H9 (cell line): Measurements from ENCODE around the gene PLEKHG7. TPM values are rescaled to one million over a fixed set of nuclear protein-coding genes. Genes with fewer than 3 reads are reported as not detected.

Experiments used
- DNase-seq: peaks from one replicate; pipeline ENCODE4 v3.0.0-alpha.2; 2017
- H2AFZ ChIP-seq: one replicate; pipeline ENCODE4 v1.6.1; 2013; ENCODE audit warnings: mild to moderate bottlenecking, low read length, control low read depth, moderate library complexity
- H2AK5ac ChIP-seq: 2 replicates; pipeline ENCODE4 v1.6.1; 2013; ENCODE audit warnings: low read length, control low read depth, mixed read lengths; ENCODE audit not compliant: insufficient read length
- H2BK120ac ChIP-seq: one replicate; pipeline ENCODE4 v1.6.1; 2013; ENCODE audit warnings: low read depth, mild to moderate bottlenecking, low read length, control low read depth, inconsistent platforms; ENCODE audit not compliant: poor library complexity, severe bottlenecking
- H2BK12ac ChIP-seq: 2 replicates; pipeline ENCODE4 v1.6.1; 2013; ENCODE audit warnings: low read length, control low read depth, mixed read lengths, low read depth; ENCODE audit not compliant: insufficient read length
- H2BK15ac ChIP-seq: 2 replicates; pipeline ENCODE4 v1.6.1; 2013; ENCODE audit warnings: low read depth, low read length, control low read depth
- H2BK20ac ChIP-seq: one replicate; pipeline ENCODE4 v1.6.1; 2013; ENCODE audit warnings: low read depth, mild to moderate bottlenecking, low read length, control low read depth, inconsistent platforms; ENCODE audit not compliant: poor library complexity, severe bottlenecking
- H2BK5ac ChIP-seq: 2 replicates; pipeline ENCODE4 v1.6.1; 2013; ENCODE audit warnings: low read length, control low read depth, mixed read lengths; ENCODE audit not compliant: insufficient read length
- H3K14ac ChIP-seq: 2 replicates; pipeline ENCODE4 v1.6.1; 2013; ENCODE audit warnings: low read length, control low read depth; ENCODE audit not compliant: insufficient read depth
- H3K18ac ChIP-seq: 2 replicates; pipeline ENCODE4 v1.6.1; 2013; ENCODE audit warnings: low read depth, mild to moderate bottlenecking, mixed read lengths, low read length, control low read depth; ENCODE audit not compliant: insufficient read length
- H3K23ac ChIP-seq: 2 replicates; pipeline ENCODE4 v1.6.1; 2013; ENCODE audit warnings: low read length, control low read depth, mixed read lengths, low read depth; ENCODE audit not compliant: insufficient read length
- H3K23me2 ChIP-seq: 2 replicates; pipeline ENCODE4 v1.6.1; 2013; ENCODE audit warnings: low read depth, mild to moderate bottlenecking, mixed read lengths, low read length, control low read depth; ENCODE audit not compliant: insufficient read length, poor library complexity, severe bottlenecking
- H3K27ac ChIP-seq: 2 replicates; pipeline ENCODE4 v1.5.1; 2013; ENCODE audit warnings: low read length, control low read depth, mixed read lengths, low read depth; ENCODE audit not compliant: insufficient read length
- H3K27me3 ChIP-seq: 2 replicates; pipeline ENCODE4 v1.6.1; 2013; ENCODE audit warnings: low read length, control low read depth, inconsistent platforms; ENCODE audit not compliant: insufficient read depth
- H3K4ac ChIP-seq: 2 replicates; pipeline ENCODE4 v1.6.1; 2013; ENCODE audit warnings: low read depth, mild to moderate bottlenecking, control low read depth, inconsistent platforms, low read length, moderate library complexity
- H3K4me1 ChIP-seq: 2 replicates; pipeline ENCODE4 v1.6.1; 2013; ENCODE audit warnings: low read length, control low read depth, inconsistent platforms; ENCODE audit not compliant: insufficient read depth
- H3K4me2 ChIP-seq: 2 replicates; pipeline ENCODE4 v1.6.1; 2013; ENCODE audit warnings: low read length, control low read depth, mixed read lengths; ENCODE audit not compliant: insufficient read length, insufficient read depth
- H3K56ac ChIP-seq: 2 replicates; pipeline ENCODE4 v1.6.1; 2013; ENCODE audit warnings: low read depth, mild to moderate bottlenecking, mixed read lengths, low read length, control low read depth; ENCODE audit not compliant: insufficient read length
- H3K79me1 ChIP-seq: 2 replicates; pipeline ENCODE4 v1.6.1; 2013; ENCODE audit warnings: low read depth, mild to moderate bottlenecking, moderate library complexity, low read length, control low read depth, inconsistent platforms; ENCODE audit not compliant: insufficient read depth, poor library complexity, severe bottlenecking
- H3K79me2 ChIP-seq: 2 replicates; pipeline ENCODE4 v1.6.1; 2013; ENCODE audit warnings: low read length, control low read depth, inconsistent platforms; ENCODE audit not compliant: insufficient read depth
- H3K9ac ChIP-seq: 2 replicates; pipeline ENCODE4 v1.6.1; 2013; ENCODE audit warnings: low read length, control low read depth, mixed read lengths; ENCODE audit not compliant: insufficient read length; ENCODE audit errors: extremely low read depth
- H3K9me3 ChIP-seq: one replicate; pipeline ENCODE4 v1.6.1; 2013; ENCODE audit warnings: low read depth, low read length, inconsistent platforms; ENCODE audit not compliant: control insufficient read depth
- H3T11ph ChIP-seq: one replicate; pipeline ENCODE4 v1.6.1; 2013; ENCODE audit warnings: mild to moderate bottlenecking, low read length, control low read depth, inconsistent platforms
- H4K20me1 ChIP-seq: one replicate; pipeline ENCODE4 v1.6.1; 2013; ENCODE audit not compliant: control insufficient read depth, insufficient read length, insufficient read depth
- H4K5ac ChIP-seq: 2 replicates; pipeline ENCODE4 v1.6.1; 2013; ENCODE audit warnings: low read depth, mild to moderate bottlenecking, mixed read lengths, low read length, control low read depth; ENCODE audit not compliant: insufficient read length
- H4K8ac ChIP-seq: replicated peaks from 2 replicates; pipeline ENCODE4 v1.6.1; 2013; ENCODE audit warnings: low read length, control low read depth, mixed read lengths, low read depth; ENCODE audit not compliant: insufficient read length
- H4K91ac ChIP-seq: 2 replicates; pipeline ENCODE4 v1.6.1; 2013; ENCODE audit warnings: low read depth, mild to moderate bottlenecking, moderate library complexity, mixed read lengths, low read length, control low read depth; ENCODE audit not compliant: insufficient read length
- H3K27ac Mint-ChIP-seq, 3 experiments: 2 replicates in 2 of 3; 3 replicates in 1 of 3; pipeline ENCODE4 v1.8.0; 2020 to 2021; ENCODE audit warnings: mixed read lengths in 3 of 3, mild to moderate bottlenecking in 1 of 3, moderate library complexity in 1 of 3
- H3K27me3 Mint-ChIP-seq: 2 replicates; pipeline ENCODE4 v1.8.0; 2021; ENCODE audit warnings: low read depth, mild to moderate bottlenecking, moderate library complexity, mixed read lengths
- H3K36me3 Mint-ChIP-seq, 3 experiments: 2 replicates in 2 of 3; 3 replicates in 1 of 3; pipeline ENCODE4 v1.8.0; 2020 to 2021; ENCODE audit warnings: low read depth in 3 of 3, mixed read lengths in 3 of 3; ENCODE audit not compliant: insufficient read depth in 1 of 3
- H3K4me1 Mint-ChIP-seq, 2 experiments: 2 replicates each; pipeline ENCODE4 v1.8.0; 2020; ENCODE audit warnings: mixed read lengths in 2 of 2
- H3K4me3 Mint-ChIP-seq, 2 experiments: 2 replicates in 1 of 2; 3 replicates in 1 of 2; pipeline ENCODE4 v1.8.0; 2020 to 2021; ENCODE audit warnings: mild to moderate bottlenecking in 2 of 2, mixed read lengths in 2 of 2, moderate library complexity in 1 of 2
- H3K9me3 Mint-ChIP-seq, 2 experiments: 2 replicates in 1 of 2; 3 replicates in 1 of 2; pipeline ENCODE4 v1.8.0; 2020; ENCODE audit warnings: mild to moderate bottlenecking in 2 of 2, mixed read lengths in 2 of 2, moderate library complexity in 1 of 2
- WGBS: extraction: QIAGEN DNeasy Blood & Tissue Kit; methylation state at CpG from one replicate; pipeline ENCODE4 v1.1.7; 2013; ENCODE audit warnings: missing lambda C conversion rate, low lambda C conversion rate, mixed read lengths; ENCODE audit not compliant: insufficient read length; ENCODE audit errors: extremely low coverage; 5-methylcytosine and 5-hydroxymethylcytosine counted together
- total RNA-seq: library from RNA; stranded (reverse); gene quantifications from 2 replicates; pipeline ENCODE4 v1.2.1, GENCODE V29; 2021
- TF ChIP-seq, protein P1 (sequence below): fragments of 200-600 bp; sonication (generic); conservative IDR thresholded peaks from 3 replicates; pipeline ENCODE4 v1.8.0; 2021; ENCODE audit warnings: antibody characterized with exemption, mild to moderate bottlenecking

The PLEKHG7 gene
- total RNA-seq, 1 experiment from 2014 or later: not detected

DNA sequence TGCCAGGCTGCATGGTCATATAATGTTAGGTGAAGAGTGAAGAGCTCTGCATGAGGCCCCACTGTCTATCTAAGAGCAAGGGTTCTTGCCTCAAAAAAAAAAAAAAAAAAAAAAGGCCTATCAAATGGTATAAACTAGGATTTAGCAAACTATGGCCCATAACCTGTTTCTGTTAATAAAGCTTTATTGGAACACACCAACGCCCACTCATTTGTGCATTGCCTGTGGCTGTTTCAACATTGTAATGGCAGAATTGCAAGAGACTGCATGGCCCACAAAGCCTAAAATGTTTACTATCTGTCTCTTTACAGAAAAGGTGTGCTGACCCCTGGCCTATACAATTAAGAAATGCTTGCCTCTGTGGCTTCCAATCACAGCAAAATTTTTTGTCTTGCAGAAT, 12.8 kb downstream of the PLEKHG7 start:
- H3K27ac ChIP-seq: no peak overlapping the region
- no peak overlapping the region for H3K9ac ChIP-seq
- H2BK12ac ChIP-seq: no peak overlapping the region
- no peak overlapping the region for H3K4me2 ChIP-seq
- no CpG with 5 or more reads among the region's 1 CpG for WGBS
- H3K9me3 ChIP-seq: no peaks in the 10 kb centered on the region
- H4K91ac ChIP-seq: no peak overlapping the region
- H3K23ac ChIP-seq: no peak overlapping the region
- H4K5ac ChIP-seq: no peak overlapping the region
- H4K8ac ChIP-seq: no peak overlapping the region
- no peak overlapping the region for H2AFZ ChIP-seq
- H3K4ac ChIP-seq: no peak overlapping the region
- Mint-ChIP-seq H3K4me1 (peaks cover 12% of the 10 kb centered on the region in 2 experiments), H3K27ac (no peak overlapping the region), H3K27me3 (no peaks in the 10 kb centered on the region; the same call in 1 of the 2 replicates), H3K36me3 (peaks cover 0 to 9% (median 0%) of the 10 kb centered on the region in 3 experiments; a peak in 3 of 7 replicates), H3K4me3 (no peak overlapping the region), H3K9me3 (peaks cover 5 to 6% of the 10 kb centered on the region in 2 experiments; a peak in 3 of 5 replicates)
- TF ChIP-seq, protein P1, sequence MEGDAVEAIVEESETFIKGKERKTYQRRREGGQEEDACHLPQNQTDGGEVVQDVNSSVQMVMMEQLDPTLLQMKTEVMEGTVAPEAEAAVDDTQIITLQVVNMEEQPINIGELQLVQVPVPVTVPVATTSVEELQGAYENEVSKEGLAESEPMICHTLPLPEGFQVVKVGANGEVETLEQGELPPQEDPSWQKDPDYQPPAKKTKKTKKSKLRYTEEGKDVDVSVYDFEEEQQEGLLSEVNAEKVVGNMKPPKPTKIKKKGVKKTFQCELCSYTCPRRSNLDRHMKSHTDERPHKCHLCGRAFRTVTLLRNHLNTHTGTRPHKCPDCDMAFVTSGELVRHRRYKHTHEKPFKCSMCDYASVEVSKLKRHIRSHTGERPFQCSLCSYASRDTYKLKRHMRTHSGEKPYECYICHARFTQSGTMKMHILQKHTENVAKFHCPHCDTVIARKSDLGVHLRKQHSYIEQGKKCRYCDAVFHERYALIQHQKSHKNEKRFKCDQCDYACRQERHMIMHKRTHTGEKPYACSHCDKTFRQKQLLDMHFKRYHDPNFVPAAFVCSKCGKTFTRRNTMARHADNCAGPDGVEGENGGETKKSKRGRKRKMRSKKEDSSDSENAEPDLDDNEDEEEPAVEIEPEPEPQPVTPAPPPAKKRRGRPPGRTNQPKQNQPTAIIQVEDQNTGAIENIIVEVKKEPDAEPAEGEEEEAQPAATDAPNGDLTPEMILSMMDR: no peak
- no peak overlapping the region for H3K14ac ChIP-seq
- H3K23me2 ChIP-seq: no peaks in the 10 kb centered on the region
- no peak for DNase-seq
- H4K20me1 ChIP-seq: no peaks in the 10 kb centered on the region
- no peaks in the 10 kb centered on the region for H3K79me2 ChIP-seq
- H2BK120ac ChIP-seq: no peak overlapping the region
- H3K4me1 ChIP-seq: no peaks in the 10 kb centered on the region
- H3K56ac ChIP-seq: no peak overlapping the region
- H2AK5ac ChIP-seq: no peak overlapping the region
- no peak overlapping the region for H2BK5ac ChIP-seq
- no peak overlapping the region for H3K18ac ChIP-seq
- no peak overlapping the region for H2BK15ac ChIP-seq
- no peak overlapping the region for H3T11ph ChIP-seq
- H3K27me3 ChIP-seq: no peaks in the 10 kb centered on the region
- H2BK20ac ChIP-seq: no peak overlapping the region
- no peaks in the 10 kb centered on the region for H3K79me1 ChIP-seq
